CD4-positive, alpha-beta T cell (primary cell): ENCODE data around the gene NTM. TPM values are rescaled to one million over a fixed set of nuclear protein-coding genes. Genes with fewer than 3 reads are reported as not detected.

Source experiments
- ATAC-seq: fragments of 200-7000 bp; cut with Tn5 transposase; one replicate; pipeline ENCODE4 v1.10.0; 2022; ENCODE audit warnings: mild to moderate bottlenecking; ENCODE audit not compliant: poor library complexity
- CTCF ChIA-PET: fragments of 350-600 bp; sonication (Branson Sonifier 250); formaldehyde crosslinking; loops from one replicate; lab custom pipeline; 2021; ENCODE audit warnings: antibody characterized with exemption, inconsistent platforms; lab: Charles Lee
- POLR2A ChIA-PET: fragments of 350-600 bp; sonication (Branson Sonifier 250); formaldehyde crosslinking; loops from one replicate; lab custom pipeline; 2021; ENCODE audit warnings: antibody characterized with exemption, inconsistent platforms; lab: Charles Lee
- DNase-seq, 14 experiments: peaks; one replicate each; pipeline ENCODE4 v3.0.0-alpha.2; 2013 to 2020; ENCODE audit warnings: mixed read lengths in 2 of 14
- H3K27ac ChIP-seq, 2 donors: one replicate each; pipeline versions ENCODE4 v1.5.1 to v1.7.0; 2013; ENCODE audit warnings: low read length in 2 of 2, low read depth in 1 of 2, mild to moderate bottlenecking in 1 of 2
- H3K27me3 ChIP-seq, 2 experiments: 1 replicate in 1 of 2; 2 replicates in 1 of 2; pipeline versions ENCODE4 v1.6.1 to v1.7.0; 2013; ENCODE audit warnings: low read length in 2 of 2, control low read depth in 1 of 2, mild to moderate bottlenecking in 1 of 2, moderate library complexity in 1 of 2; ENCODE audit not compliant: insufficient read depth in 2 of 2, control insufficient read depth in 1 of 2
- H3K36me3 ChIP-seq: one replicate; pipeline ENCODE4 v1.6.1; 2013; ENCODE audit warnings: low read length, control low read depth; ENCODE audit not compliant: insufficient read depth
- H3K4me1 ChIP-seq: one replicate; pipeline ENCODE4 v1.6.1; 2013; ENCODE audit warnings: low read length, control low read depth; ENCODE audit not compliant: insufficient read depth
- H3K4me3 ChIP-seq: one replicate; pipeline ENCODE4 v1.5.1; 2013; ENCODE audit warnings: mild to moderate bottlenecking, low read length, moderate library complexity
- H3K9me3 ChIP-seq, 2 experiments: 1 replicate in 1 of 2; 2 replicates in 1 of 2; pipeline versions ENCODE4 v1.6.1 to v1.7.0; 2013; ENCODE audit warnings: low read length in 2 of 2, mild to moderate bottlenecking in 2 of 2, control low read depth in 1 of 2, moderate library complexity in 1 of 2; ENCODE audit not compliant: control insufficient read depth in 1 of 2, insufficient read depth in 1 of 2
- H3K27ac Mint-ChIP-seq: one replicate; pipeline ENCODE4 v1.8.0; 2020; ENCODE audit warnings: mixed read lengths
- H3K27me3 Mint-ChIP-seq: one replicate; pipeline ENCODE4 v1.8.0; 2021; ENCODE audit warnings: mixed read lengths
- H3K36me3 Mint-ChIP-seq: one replicate; pipeline ENCODE4 v1.8.0; 2021; ENCODE audit warnings: low read depth, mixed read lengths
- H3K4me1 Mint-ChIP-seq: one replicate; pipeline ENCODE4 v1.8.0; 2021; ENCODE audit warnings: low read depth, mixed read lengths
- H3K4me3 Mint-ChIP-seq: one replicate; pipeline ENCODE4 v1.8.0; 2020; ENCODE audit warnings: mild to moderate bottlenecking, mixed read lengths
- H3K9me3 Mint-ChIP-seq: one replicate; pipeline ENCODE4 v1.8.0; 2020; ENCODE audit warnings: mixed read lengths
- CTCF ChIP-seq: fragments of 200-600 bp; IDR thresholded peaks from one replicate; pipeline ENCODE4 v1.8.0; 2022; ENCODE audit warnings: antibody characterized with exemption, mild to moderate bottlenecking
- intact Hi-C, 2 experiments: fragments of 100-400 bp; cut with DNase I in 1 of 2; cut with micrococcal nuclease in 1 of 2; formaldehyde crosslinking; loops; one replicate each; pipeline versions ENCODE4 v1.15.1 to v1.9.0; 2023 to 2025; cut with DNase I, micrococcal nuclease
- total RNA-seq, 174 experiments: library from RNA in 2 of 174; stranded (reverse) in 2 of 174; gene quantifications; one replicate each; pipeline ENCODE4 v1.2.3 and lab custom pipeline; 2021 to 2026

The NTM gene
- total RNA-seq, 2 experiments from 2014 or later = not detected

DNA sequence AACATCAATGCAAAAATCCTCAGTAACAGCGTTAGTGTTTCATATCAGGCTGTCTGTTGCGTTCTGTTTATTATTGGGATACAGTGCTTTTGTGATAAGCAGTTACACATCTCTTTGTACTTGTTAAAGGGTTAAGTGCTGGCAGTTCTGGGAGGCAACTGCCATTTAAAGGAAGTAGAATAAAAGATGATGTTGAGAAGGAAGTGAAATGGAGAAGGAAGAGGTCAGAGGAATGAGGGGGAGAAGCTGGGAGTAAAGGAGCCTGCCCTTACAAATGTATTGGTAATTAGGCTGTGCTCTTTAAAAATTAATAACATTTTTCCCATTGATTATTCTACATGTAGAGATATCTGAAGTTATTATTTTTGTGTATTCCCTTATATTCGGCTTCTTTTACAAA is 674.7 kb downstream of the NTM start:
- no peak for DNase-seq
- Histone ChIP-seq H3K36me3 (no peaks in the 10 kb centered on the region), H3K4me3 (no peak overlapping the region), H3K27ac (no peak overlapping the region), H3K4me1 (no peaks in the 10 kb centered on the region), H3K9me3 (peaks cover 0 to 3% of the 10 kb centered on the region in 2 experiments), H3K27me3 (no peaks in the 10 kb centered on the region)
- H3K27me3 Mint-ChIP-seq = no peaks in the 10 kb centered on the region
- intact Hi-C loops = no loop called here
- ATAC-seq = no peak
- H3K9me3 Mint-ChIP-seq = no peaks in the 10 kb centered on the region
- H3K36me3 Mint-ChIP-seq = no peaks in the 10 kb centered on the region
- H3K27ac Mint-ChIP-seq = no peak overlapping the region
- no peaks in the 10 kb centered on the region for H3K4me1 Mint-ChIP-seq
- ChIA-PET CTCF (no interaction called here), POLR2A (no interaction called here)
- no peak overlapping the region for H3K4me3 Mint-ChIP-seq
- TF ChIP-seq CTCF = no peak

DNA sequence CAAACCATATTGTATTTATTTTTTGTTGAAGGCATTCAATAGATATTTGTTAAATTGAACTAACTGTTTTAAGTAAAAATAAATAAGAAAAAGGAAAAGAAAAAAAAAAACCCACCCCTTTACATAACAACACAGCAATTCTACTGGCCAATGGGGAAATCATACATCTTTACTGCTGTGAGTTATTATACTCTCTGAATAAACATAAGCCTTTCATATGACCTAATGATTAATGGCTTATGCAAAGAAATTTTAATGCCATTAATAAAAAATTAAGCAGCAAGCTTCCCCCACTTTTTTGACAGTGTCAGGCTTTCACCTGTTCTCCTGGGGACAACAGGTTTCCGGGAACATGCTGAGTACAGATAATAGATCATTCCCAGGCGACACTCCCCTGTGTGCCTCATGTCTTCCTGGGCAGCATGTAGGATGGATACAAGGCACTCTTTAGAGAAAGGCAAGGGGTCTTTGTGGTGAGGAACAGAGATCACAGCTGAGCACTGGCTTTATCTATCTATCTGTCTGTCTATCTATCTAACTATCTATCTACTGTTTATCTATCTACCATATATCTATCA is 676.0 kb downstream of the NTM start:
- no peaks in the 10 kb centered on the region for H3K27me3 ChIP-seq
- intact Hi-C loops = no loop called here
- Mint-ChIP-seq H3K36me3 (no peaks in the 10 kb centered on the region), H3K4me1 (no peaks in the 10 kb centered on the region), H3K27me3 (no peaks in the 10 kb centered on the region), H3K4me3 (no peak overlapping the region), H3K9me3 (no peaks in the 10 kb centered on the region), H3K27ac (no peak overlapping the region)
- no peaks in the 10 kb centered on the region for H3K4me1 ChIP-seq
- no peak for ATAC-seq
- CTCF ChIA-PET = no interaction called here
- POLR2A ChIA-PET = no interaction called here
- DNase-seq = no peak
- no peak overlapping the region for H3K27ac ChIP-seq
- H3K9me3 ChIP-seq = peaks cover 0 to 6% of the 10 kb centered on the region in 2 experiments
- H3K4me3 ChIP-seq = no peak overlapping the region
- H3K36me3 ChIP-seq = no peaks in the 10 kb centered on the region
- TF ChIP-seq CTCF = no peak

DNA sequence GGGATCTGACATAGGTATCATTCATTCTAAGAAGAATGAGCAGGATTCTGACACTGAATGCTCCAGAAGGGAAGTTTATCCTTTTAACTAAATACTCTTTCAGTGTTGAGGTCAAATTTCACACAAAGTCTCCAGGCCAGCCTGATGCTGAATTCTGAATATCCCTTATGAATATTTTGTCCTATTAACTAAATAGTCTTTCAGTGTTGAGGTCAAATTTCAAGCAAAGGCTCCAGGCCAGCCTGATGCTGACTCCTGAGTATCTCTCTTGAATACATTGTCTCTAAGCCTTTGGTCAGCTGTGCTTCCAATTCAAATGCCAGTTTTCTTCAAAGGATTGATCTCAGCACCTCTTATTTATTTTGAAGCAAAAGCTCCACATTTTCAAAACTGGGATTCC is 676.8 kb downstream of the NTM start:
- POLR2A ChIA-PET = no interaction called here
- Histone ChIP-seq H3K27ac (no peak overlapping the region), H3K9me3 (peaks cover 0 to 6% of the 10 kb centered on the region in 2 experiments), H3K27me3 (no peaks in the 10 kb centered on the region), H3K4me1 (no peaks in the 10 kb centered on the region), H3K36me3 (no peaks in the 10 kb centered on the region), H3K4me3 (no peak overlapping the region)
- Mint-ChIP-seq H3K27me3 (no peaks in the 10 kb centered on the region), H3K36me3 (no peaks in the 10 kb centered on the region), H3K9me3 (no peaks in the 10 kb centered on the region), H3K4me1 (no peaks in the 10 kb centered on the region), H3K4me3 (no peak overlapping the region), H3K27ac (no peak overlapping the region)
- ATAC-seq (no peak), DNase-seq (no peak)
- TF ChIP-seq CTCF = no peak
- intact Hi-C loops = no loop called here
- CTCF ChIA-PET = no interaction called here
